Small intestine (tissue), 7 donors: ENCODE results near the gene SLC26A8. TPM values are rescaled to one million over a fixed set of nuclear protein-coding genes. Genes with fewer than 3 reads are reported as not detected.
"Not testable (repeated sequence)": the region's sequence is repeated elsewhere in the genome, so short reads cannot be mapped to it uniquely, and the experiment has no call there.

Experiments
- DNase-seq, 2 donors: peaks; one replicate each; pipeline versions ENCODE4 v3.0.0 to v3.0.0-alpha.2; 2013
- FAIRE-seq: peaks from 2 replicates; lab custom pipeline; 2012; peaks lifted over from hg19 to GRCh38; lab: Jason Lieb, UNC
- H3K27ac ChIP-seq, 3 donors: one replicate each; pipeline ENCODE4 v1.5.1; 2013; ENCODE audit warnings: low read length in 2 of 3, mild to moderate bottlenecking in 2 of 3, control low read depth in 1 of 3, inconsistent platforms in 1 of 3, low read depth in 1 of 3, moderate library complexity in 1 of 3
- H3K27me3 ChIP-seq, 3 donors: one replicate each; pipeline ENCODE4 v1.6.1; 2013; ENCODE audit warnings: low read length in 3 of 3, inconsistent platforms in 1 of 3; ENCODE audit not compliant: control insufficient read depth in 3 of 3, insufficient read depth in 3 of 3
- H3K36me3 ChIP-seq, 3 donors: one replicate each; pipeline ENCODE4 v1.6.1; 2013; ENCODE audit warnings: low read length in 3 of 3, inconsistent platforms in 1 of 3, low read depth in 1 of 3, mild to moderate bottlenecking in 1 of 3, moderate library complexity in 1 of 3; ENCODE audit not compliant: control insufficient read depth in 3 of 3, insufficient read depth in 2 of 3
- H3K4me1 ChIP-seq, 3 donors: one replicate each; pipeline ENCODE4 v1.6.1; 2013; ENCODE audit warnings: low read length in 2 of 3, inconsistent platforms in 1 of 3, low read depth in 1 of 3, mild to moderate bottlenecking in 1 of 3, moderate library complexity in 1 of 3; ENCODE audit not compliant: control insufficient read depth in 3 of 3, insufficient read depth in 2 of 3
- H3K4me3 ChIP-seq, 3 donors: one replicate each; pipeline ENCODE4 v1.5.1; 2013; ENCODE audit warnings: low read length in 3 of 3, control low read depth in 1 of 3, inconsistent platforms in 1 of 3, low read depth in 1 of 3, mild to moderate bottlenecking in 1 of 3, moderate library complexity in 1 of 3
- H3K9me3 ChIP-seq, 2 donors: one replicate each; pipeline ENCODE4 v1.6.1; 2013; ENCODE audit warnings: low read depth in 1 of 2, low read length in 1 of 2; ENCODE audit not compliant: control insufficient read depth in 2 of 2, insufficient read depth in 1 of 2
- whole genome bisulfite sequencing, 3 donors: extraction: QIAGEN DNeasy Blood & Tissue Kit; methylation state at CpG; one replicate each; pipeline ENCODE4 v1.1.7; 2013; 5-methylcytosine and 5-hydroxymethylcytosine counted together
- polyA plus RNA-seq, 4 donors: library from polyadenylated mRNA; stranded (reverse) in 3 of 4; unstranded in 1 of 4; fragments of 200-250 nt in 3 of 4; fragments of 120-200 nt in 1 of 4; gene quantifications; one replicate each; pipeline versions ENCODE4 v1.2.1 to v1.2.3, GENCODE V29; 2013
- donor health status: healthy with polysubstance abuse.
- donor health status: control.
- donor health status: control.
- donor health status: Bipolar disorder and iron deficiency.
- donor health status: healthy.

SLC26A8 gene
- polyA plus RNA-seq, 4 donors = 0.15 to 0.16 TPM; not detected in 2

DNA sequence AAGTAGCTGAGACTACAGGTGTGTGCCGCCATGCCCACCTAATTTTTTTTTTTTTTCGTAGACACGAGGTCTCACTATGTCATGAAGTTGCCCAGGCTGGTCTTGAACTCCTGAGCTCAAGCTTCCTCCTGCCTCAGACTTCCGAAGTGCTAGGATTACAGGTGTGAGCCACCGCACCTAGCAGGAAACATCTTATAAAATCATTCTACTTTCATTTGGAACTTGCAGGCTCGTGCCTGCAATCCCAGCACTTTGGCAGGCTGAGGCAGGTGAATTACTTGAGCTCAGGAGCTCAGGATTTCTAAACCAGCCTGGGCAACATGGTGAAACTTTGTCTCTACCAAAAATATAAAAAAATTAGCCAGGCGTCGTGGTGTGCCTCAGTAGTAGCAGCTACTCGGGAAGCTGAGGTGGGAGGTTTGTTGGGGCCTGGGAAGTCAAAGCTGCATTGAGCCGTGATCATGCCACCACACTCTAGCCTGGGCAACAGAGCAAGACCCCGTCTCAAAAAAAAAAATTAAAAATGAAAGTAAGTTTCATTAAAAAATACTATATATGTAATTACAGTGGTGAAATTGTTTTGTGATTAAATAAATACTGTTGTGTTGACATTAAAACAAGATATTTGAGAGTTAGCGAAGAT, 18.3 kb upstream of the SLC26A8 start:
- Histone ChIP-seq H3K27me3 (no peaks in the 10 kb centered on the region), H3K9me3 (no peaks in the 10 kb centered on the region), H3K4me1 (peaks cover 7 to 20% (median 14%) of the 10 kb centered on the region in 3 donors), H3K36me3 (peaks cover 0 to 7% (median 0%) of the 10 kb centered on the region in 3 donors), H3K4me3 (no peak overlapping the region), H3K27ac (no peak overlapping the region)
- 69 to 87% (median 80%) methylated on average over 12 of the region's 12 CpGs for WGBS, 3 donors
- peak in 1 of 2 donors; percentile 31 for DNase-seq
- FAIRE-seq = no peak

DNA sequence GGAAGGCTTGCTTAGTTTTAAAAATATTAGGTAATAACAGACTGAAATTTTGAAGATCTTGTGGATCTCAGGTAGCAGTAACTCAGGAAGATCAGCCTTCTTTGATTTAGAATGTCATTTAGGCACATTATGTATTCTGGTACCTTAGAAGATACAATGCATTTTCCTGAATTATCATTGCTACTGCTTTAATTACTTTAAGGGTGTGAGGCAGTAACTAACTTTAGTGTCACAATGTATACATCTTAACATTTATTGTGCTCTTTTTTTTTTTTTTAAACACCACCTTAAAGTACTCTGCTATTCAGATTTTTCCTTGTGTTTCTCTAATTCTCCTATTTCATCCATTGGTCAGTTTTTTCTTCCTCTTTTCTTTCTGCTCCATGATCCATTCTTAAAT, 16.5 kb upstream of the SLC26A8 start:
- Histone ChIP-seq H3K4me3 (no peak overlapping the region), H3K9me3 (no peaks in the 10 kb centered on the region), H3K4me1 (peaks cover 6 to 11% (median 7%) of the 10 kb centered on the region in 3 donors), H3K27me3 (no peaks in the 10 kb centered on the region), H3K27ac (no peak overlapping the region), H3K36me3 (peaks cover 0 to 10% (median 0%) of the 10 kb centered on the region in 3 donors)
- FAIRE-seq (no peak), DNase-seq (no peak)

DNA sequence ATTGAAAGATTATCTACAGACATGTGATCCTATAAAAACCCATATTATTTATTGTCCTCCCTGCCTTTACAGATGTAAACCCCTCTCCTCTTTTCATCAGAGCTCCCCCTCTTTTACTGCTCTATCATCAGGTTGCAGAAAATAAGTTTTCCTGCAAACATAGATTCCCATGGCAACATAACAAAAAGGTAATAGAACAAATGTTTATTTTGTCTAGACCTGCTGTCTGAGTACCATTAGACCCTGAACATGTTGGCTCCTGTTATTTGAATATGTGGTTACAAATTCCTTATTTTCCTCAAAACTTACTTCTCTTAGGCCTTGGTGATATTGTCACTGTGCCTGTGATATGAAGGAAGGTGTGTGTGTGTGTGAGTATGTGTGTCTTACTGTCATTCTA, 14.7 kb upstream of the SLC26A8 start:
- Histone ChIP-seq H3K36me3 (peaks cover 0 to 7% (median 0%) of the 10 kb centered on the region in 3 donors), H3K27ac (no peak overlapping the region), H3K4me1 (peaks cover 7 to 14% (median 13%) of the 10 kb centered on the region in 3 donors), H3K9me3 (no peaks in the 10 kb centered on the region), H3K27me3 (no peaks in the 10 kb centered on the region), H3K4me3 (no peak overlapping the region)
- FAIRE-seq (no peak), DNase-seq (peak in 1 of 2 donors; percentile 38)

DNA sequence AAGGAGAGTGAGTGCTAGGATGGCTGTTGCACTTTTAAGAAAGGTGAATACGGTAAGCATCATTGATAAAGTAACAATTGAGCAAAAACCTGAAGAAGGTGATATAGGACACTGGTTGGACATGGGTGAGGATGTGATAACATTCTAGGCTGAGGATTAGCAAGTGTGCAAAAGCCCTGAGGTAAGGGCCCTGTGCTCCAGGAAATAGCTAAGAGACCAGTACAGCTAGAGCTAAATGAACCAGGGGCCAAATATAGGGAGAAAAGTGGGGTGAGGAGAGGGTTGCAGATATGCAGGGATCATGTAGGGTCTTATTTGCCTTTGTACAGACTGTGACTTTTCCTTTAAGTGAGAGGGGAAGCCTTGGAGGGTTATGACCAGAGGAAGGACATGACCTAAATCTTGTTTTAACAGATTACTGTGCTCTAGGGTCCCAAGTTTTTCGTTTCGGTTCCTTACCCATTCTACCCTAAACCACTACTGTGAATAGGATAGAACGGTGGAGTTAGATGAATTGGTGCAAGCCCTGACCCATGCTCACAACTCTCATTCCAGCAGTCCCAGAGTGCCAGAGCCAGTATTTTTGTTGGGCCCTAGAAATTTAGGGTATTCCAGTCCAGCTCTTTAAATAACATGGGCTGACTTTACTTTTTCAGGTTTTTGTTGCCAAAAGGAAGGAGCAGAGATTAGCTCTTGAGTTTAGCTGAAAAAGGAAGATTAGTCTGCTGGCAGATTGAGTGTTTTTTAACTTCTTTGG, 13.9 kb upstream of the SLC26A8 start:
- Histone ChIP-seq H3K36me3 (peaks cover 0 to 8% (median 0%) of the 10 kb centered on the region in 3 donors), H3K27me3 (no peaks in the 10 kb centered on the region), H3K4me3 (no peak overlapping the region), H3K9me3 (no peaks in the 10 kb centered on the region), H3K4me1 (peaks cover 9 to 21% (median 18%) of the 10 kb centered on the region in 3 donors), H3K27ac (no peak overlapping the region)
- FAIRE-seq = no peak
- DNase-seq = no peak
- 46 to 79% (median 64%) methylated on average over 4 of the region's 4 CpGs for WGBS, 3 donors

DNA sequence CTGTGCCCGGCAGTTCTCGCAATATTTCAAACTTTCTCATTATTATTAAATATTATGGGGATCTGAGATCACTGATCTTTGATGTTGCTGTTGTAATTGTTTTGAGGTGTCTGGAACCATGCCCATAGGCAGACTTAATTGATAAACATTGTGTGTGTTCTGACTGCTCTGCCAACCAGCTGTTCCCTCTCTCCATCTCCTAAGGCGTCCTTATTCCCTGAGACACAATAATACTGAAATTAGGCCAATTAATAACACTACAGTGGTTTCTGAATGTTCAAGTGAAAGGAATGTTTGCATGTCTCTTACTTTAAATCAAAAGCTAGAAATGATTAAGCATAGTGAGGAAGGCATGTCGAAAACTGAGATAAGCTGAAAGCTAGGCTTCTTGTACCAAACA, 10.8 kb upstream of the SLC26A8 start:
- no peak overlapping the region for H3K4me3 ChIP-seq
- WGBS, 3 donors = 13 to 45% (median 27%) methylated on average over 4 of the region's 4 CpGs
- peaks cover 0 to 14% (median 0%) of the 10 kb centered on the region in 3 donors for H3K36me3 ChIP-seq
- no peaks in the 10 kb centered on the region for H3K27me3 ChIP-seq
- H3K4me1 ChIP-seq = peaks cover 9 to 25% (median 21%) of the 10 kb centered on the region in 3 donors
- peak in 1 of 2 donors; percentile 27 for DNase-seq
- FAIRE-seq = no peak
- H3K27ac ChIP-seq = no peak overlapping the region
- no peaks in the 10 kb centered on the region for H3K9me3 ChIP-seq

DNA sequence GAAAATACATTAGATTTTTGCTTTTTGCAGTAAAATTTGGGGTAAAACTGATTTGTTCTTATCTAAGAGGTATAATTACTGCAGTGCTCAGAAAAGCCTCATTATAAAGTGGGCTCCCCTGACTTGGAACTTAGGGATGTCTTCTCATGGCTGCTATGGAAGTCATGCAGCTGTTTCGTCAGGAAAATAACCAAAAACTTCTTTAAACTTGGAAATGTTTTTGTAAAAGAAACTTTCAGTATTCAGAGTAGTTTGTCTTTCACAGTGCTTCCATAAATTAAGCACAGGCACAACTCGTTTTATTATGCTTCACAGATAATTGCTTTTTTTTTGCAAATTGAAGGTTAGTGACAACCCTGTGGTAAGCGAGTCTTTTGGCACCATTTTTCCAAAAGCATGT, 10.0 kb upstream of the SLC26A8 start:
- Histone ChIP-seq H3K4me1 (peaks cover 9 to 25% (median 21%) of the 10 kb centered on the region in 3 donors), H3K4me3 (no peak overlapping the region), H3K9me3 (no peaks in the 10 kb centered on the region), H3K27me3 (no peaks in the 10 kb centered on the region), H3K36me3 (peaks cover 0 to 15% (median 0%) of the 10 kb centered on the region in 3 donors), H3K27ac (no peak overlapping the region)
- DNase-seq = no peak
- no peak for FAIRE-seq
- WGBS, 3 donors = 61 to 81% (median 75%) methylated on average over 3 of the region's 3 CpGs

DNA sequence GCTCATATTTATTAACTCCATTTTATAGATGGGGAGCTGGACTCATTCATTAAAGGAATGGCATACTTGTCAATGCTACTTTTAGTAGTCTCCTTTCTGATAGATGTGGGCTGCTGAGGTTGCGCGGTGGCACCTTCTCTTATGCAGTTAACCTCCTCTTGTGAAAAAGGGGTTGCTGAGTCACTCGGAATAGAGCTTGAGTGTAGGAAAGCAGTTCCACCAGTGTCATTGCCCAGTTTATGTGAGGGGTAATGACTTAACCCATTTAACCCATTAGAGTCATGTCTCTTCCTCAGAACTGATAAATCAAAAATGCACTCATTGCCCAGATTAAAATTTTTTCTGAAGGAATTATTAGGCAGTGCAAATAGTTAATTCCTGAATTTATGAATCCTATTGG, 9.5 kb upstream of the SLC26A8 start:
- Histone ChIP-seq H3K4me3 (no peak overlapping the region), H3K27ac (no peak overlapping the region), H3K9me3 (no peaks in the 10 kb centered on the region), H3K27me3 (no peaks in the 10 kb centered on the region), H3K36me3 (peaks cover 0 to 15% (median 0%) of the 10 kb centered on the region in 3 donors), H3K4me1 (peaks cover 9 to 21% (median 20%) of the 10 kb centered on the region in 3 donors)
- DNase-seq (no peak), FAIRE-seq (no peak)
- 71 to 81% (median 79%) methylated on average over 3 of the region's 3 CpGs for WGBS, 3 donors

DNA sequence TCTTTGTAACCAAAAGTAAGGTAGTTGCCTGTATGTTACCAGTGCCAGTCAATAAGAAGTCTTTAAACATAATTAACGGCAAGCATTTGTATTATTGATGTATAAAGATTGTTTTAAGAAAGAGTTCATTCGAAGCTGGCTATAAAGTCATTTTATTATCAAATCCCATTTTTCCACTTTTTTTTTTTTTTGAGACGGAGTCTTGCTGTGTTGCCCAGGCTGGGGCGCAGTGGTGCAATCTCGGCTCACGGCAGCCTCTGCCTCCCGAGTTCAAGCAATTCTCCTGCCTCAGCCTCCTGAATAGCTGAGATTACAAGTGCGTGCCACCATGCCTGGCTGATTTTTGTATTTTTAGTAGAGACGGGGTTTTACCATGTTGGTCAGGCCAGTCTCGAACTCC, 8.7 kb upstream of the SLC26A8 start:
- peaks cover 5 to 17% (median 15%) of the 10 kb centered on the region in 3 donors for H3K4me1 ChIP-seq
- H3K9me3 ChIP-seq, H3K27ac ChIP-seq, H3K27me3 ChIP-seq, FAIRE-seq, DNase-seq, H3K4me3 ChIP-seq: not testable (repeated sequence)
- H3K36me3 ChIP-seq = peaks cover 0 to 15% (median 0%) of the 10 kb centered on the region in 3 donors
- 93 to 95% (median 94%) methylated on average over 10 of the region's 10 CpGs for WGBS, 3 donors
